ENCODE data around the gene NT5DC2. TPM values are rescaled to one million over a fixed set of nuclear protein-coding genes. Genes with fewer than 3 reads are reported as not detected.

NT5DC2 gene
- total RNA-seq, 3 donors from 2014 or later (not counting 1 experiment from before 2014, with no cell fraction given), result 2.2 to 10.7 (median 2.2) TPM

- Histone ChIP-seq H3K27me3 (ENCODE audit: control insufficient read depth, insufficient read depth, low read length) (no peaks in the 10 kb centered on the region), H3K4me3 (ENCODE audit: low read length) (no peak overlapping the region), H3K9me3 (ENCODE audit: control insufficient read depth, insufficient read depth, low read length) (no peaks in the 10 kb centered on the region), H3K36me3 (ENCODE audit: control insufficient read depth, insufficient read depth, low read length) (no peaks in the 10 kb centered on the region), H3K4me1 (ENCODE audit: control insufficient read depth, insufficient read depth, low read length) (no peaks in the 10 kb centered on the region), H3K27ac (ENCODE audit: low read length) (no peak overlapping the region)
- TF ChIP-seq, protein P1, sequence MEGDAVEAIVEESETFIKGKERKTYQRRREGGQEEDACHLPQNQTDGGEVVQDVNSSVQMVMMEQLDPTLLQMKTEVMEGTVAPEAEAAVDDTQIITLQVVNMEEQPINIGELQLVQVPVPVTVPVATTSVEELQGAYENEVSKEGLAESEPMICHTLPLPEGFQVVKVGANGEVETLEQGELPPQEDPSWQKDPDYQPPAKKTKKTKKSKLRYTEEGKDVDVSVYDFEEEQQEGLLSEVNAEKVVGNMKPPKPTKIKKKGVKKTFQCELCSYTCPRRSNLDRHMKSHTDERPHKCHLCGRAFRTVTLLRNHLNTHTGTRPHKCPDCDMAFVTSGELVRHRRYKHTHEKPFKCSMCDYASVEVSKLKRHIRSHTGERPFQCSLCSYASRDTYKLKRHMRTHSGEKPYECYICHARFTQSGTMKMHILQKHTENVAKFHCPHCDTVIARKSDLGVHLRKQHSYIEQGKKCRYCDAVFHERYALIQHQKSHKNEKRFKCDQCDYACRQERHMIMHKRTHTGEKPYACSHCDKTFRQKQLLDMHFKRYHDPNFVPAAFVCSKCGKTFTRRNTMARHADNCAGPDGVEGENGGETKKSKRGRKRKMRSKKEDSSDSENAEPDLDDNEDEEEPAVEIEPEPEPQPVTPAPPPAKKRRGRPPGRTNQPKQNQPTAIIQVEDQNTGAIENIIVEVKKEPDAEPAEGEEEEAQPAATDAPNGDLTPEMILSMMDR (IDR thresholded peaks at IDR 0.05), result no peak
- Mint-ChIP-seq H3K27me3 (ENCODE audit: low read depth in 2 of 2) (no peaks in the 10 kb centered on the region), H3K9me3 (no peaks in the 10 kb centered on the region), H3K4me1 (no peaks in the 10 kb centered on the region), H3K36me3 (no peaks in the 10 kb centered on the region), H3K27ac (no peak overlapping the region), H3K4me3 (no peak overlapping the region)
- WGBS (ENCODE audit: insufficient coverage), result 92% methylated on average over 5 of the region's 5 CpGs
- intact Hi-C loops (cut with micrococcal nuclease), result no loop called here
- no peak for DNase-seq
- no peak for ATAC-seq
These were observed 26.3 kb downstream of the NT5DC2 start for GRCh38 chr3:52507359-52507758.

GRCh38 chr3:52506266-52506966 lies 27.2 kb downstream of the NT5DC2 start:
- H3K9me3 ChIP-seq (ENCODE audit: control insufficient read depth, insufficient read depth, low read length), result no peaks in the 10 kb centered on the region
- Mint-ChIP-seq H3K27ac (no peak overlapping the region), H3K36me3 (no peaks in the 10 kb centered on the region), H3K27me3 (ENCODE audit: low read depth in 2 of 2) (no peaks in the 10 kb centered on the region), H3K4me3 (no peak overlapping the region), H3K4me1 (no peaks in the 10 kb centered on the region), H3K9me3 (no peaks in the 10 kb centered on the region)
- no peaks in the 10 kb centered on the region for H3K36me3 ChIP-seq (ENCODE audit: control insufficient read depth, insufficient read depth, low read length)
- intact Hi-C loops (cut with micrococcal nuclease), result no loop called here
- ATAC-seq (no peak), DNase-seq (no peak)
- no peaks in the 10 kb centered on the region for H3K27me3 ChIP-seq (ENCODE audit: control insufficient read depth, insufficient read depth, low read length)
- TF ChIP-seq, protein P1 (IDR thresholded peaks at IDR 0.05), result no peak
- no peaks in the 10 kb centered on the region for H3K4me1 ChIP-seq (ENCODE audit: control insufficient read depth, insufficient read depth, low read length)
- no peak overlapping the region for H3K27ac ChIP-seq (ENCODE audit: low read length)
- WGBS (ENCODE audit: insufficient coverage), result 90% methylated on average over 27 of the region's 27 CpGs
- no peak overlapping the region for H3K4me3 ChIP-seq (ENCODE audit: low read length)

GRCh38 chr3:52504977-52505376 lies 28.7 kb downstream of the NT5DC2 start:
- no peak overlapping the region for H3K27ac Mint-ChIP-seq
- H3K36me3 Mint-ChIP-seq, result no peaks in the 10 kb centered on the region
- Histone ChIP-seq H3K27me3 (ENCODE audit: control insufficient read depth, insufficient read depth, low read length) (no peaks in the 10 kb centered on the region), H3K4me3 (ENCODE audit: low read length) (no peak overlapping the region), H3K27ac (ENCODE audit: low read length) (no peak overlapping the region), H3K9me3 (ENCODE audit: control insufficient read depth, insufficient read depth, low read length) (no peaks in the 10 kb centered on the region), H3K4me1 (ENCODE audit: control insufficient read depth, insufficient read depth, low read length) (peaks cover 5% of the 10 kb centered on the region), H3K36me3 (ENCODE audit: control insufficient read depth, insufficient read depth, low read length) (no peaks in the 10 kb centered on the region)
- TF ChIP-seq, protein P1 (IDR thresholded peaks at IDR 0.05), result no peak
- WGBS (ENCODE audit: insufficient coverage), result 89% methylated on average over 10 of the region's 10 CpGs
- H3K9me3 Mint-ChIP-seq, result no peaks in the 10 kb centered on the region
- no peak overlapping the region for H3K4me3 Mint-ChIP-seq
- H3K27me3 Mint-ChIP-seq (ENCODE audit: low read depth in 2 of 2), result no peaks in the 10 kb centered on the region
- DNase-seq (no peak), ATAC-seq (no peak)
- H3K4me1 Mint-ChIP-seq, result no peaks in the 10 kb centered on the region
- intact Hi-C loops (cut with micrococcal nuclease), result no loop called here
